ENCODE measurements around the gene LRRC56. TPM values are rescaled to one million over a fixed set of nuclear protein-coding genes. Genes with fewer than 3 reads are reported as not detected.

The LRRC56 gene
- total RNA-seq, 4 donors from 2014 or later: 0.13 to 0.69 (median 0.20) TPM; not detected in 1

GRCh38 chr11:557328-558132, 20.2 kb downstream of the LRRC56 start:
- H3K27me3 ChIP-seq: peaks cover 74% of the 10 kb centered on the region
- no peak for TF ChIP-seq EP300 (IDR thresholded peaks at IDR 0.05)
- TF ChIP-seq POLR2A (IDR thresholded peaks at IDR 0.05): no peak
- no peak for TF ChIP-seq CTCF (IDR thresholded peaks at IDR 0.05)
- TF ChIP-seq POLR2AphosphoS5 (IDR thresholded peaks at IDR 0.05): no peak

GRCh38 chr11:558503-558902, 21.2 kb downstream of the LRRC56 start:
- peaks cover 0 to 46% (median 17%) of the 10 kb centered on the region in 3 donors for H3K4me1 ChIP-seq
- peaks cover 64% of the 10 kb centered on the region for H3K27me3 ChIP-seq
- no peak for ATAC-seq
- H3K27ac ChIP-seq: no peak overlapping the region
- WGBS, 2 donors (ENCODE audit: low coverage in 1 of 2): 84% methylated on average over 9 of the region's 20 CpGs; no CpG with 5 or more reads in 1 of the 2 donors
- H3K36me3 ChIP-seq: no peaks in the 10 kb centered on the region
- TF ChIP-seq POLR2A (IDR thresholded peaks at IDR 0.05) (no peak), EP300 (IDR thresholded peaks at IDR 0.05) (no peak), CTCF (IDR thresholded peaks at IDR 0.05) (no peak), POLR2AphosphoS5 (IDR thresholded peaks at IDR 0.05) (no peak)
- H3K4me3 ChIP-seq: no peak overlapping the region
- H3K9me3 ChIP-seq: no peaks in the 10 kb centered on the region

More at GRCh38 chr11:557328-558132, 20.2 kb downstream of the LRRC56 start:
- Histone ChIP-seq H3K36me3 (no peaks in the 10 kb centered on the region), H3K27ac (no peak overlapping the region), H3K9me3 (no peaks in the 10 kb centered on the region), H3K4me3 (no peak overlapping the region), H3K4me1 (peaks cover 0 to 46% (median 17%) of the 10 kb centered on the region in 3 donors)
- WGBS, 2 donors (ENCODE audit: low coverage in 1 of 2): 50 to 96% methylated on average over 2 to 5 of the region's 24 CpGs
- no peak for ATAC-seq

- TF ChIP-seq POLR2A (IDR thresholded peaks at IDR 0.05) (no peak), CTCF (IDR thresholded peaks at IDR 0.05) (no peak), EP300 (IDR thresholded peaks at IDR 0.05) (no peak), POLR2AphosphoS5 (IDR thresholded peaks at IDR 0.05) (no peak)
Observed at GRCh38 chr11:559020-559620, 21.8 kb downstream of the LRRC56 start.

DNA sequence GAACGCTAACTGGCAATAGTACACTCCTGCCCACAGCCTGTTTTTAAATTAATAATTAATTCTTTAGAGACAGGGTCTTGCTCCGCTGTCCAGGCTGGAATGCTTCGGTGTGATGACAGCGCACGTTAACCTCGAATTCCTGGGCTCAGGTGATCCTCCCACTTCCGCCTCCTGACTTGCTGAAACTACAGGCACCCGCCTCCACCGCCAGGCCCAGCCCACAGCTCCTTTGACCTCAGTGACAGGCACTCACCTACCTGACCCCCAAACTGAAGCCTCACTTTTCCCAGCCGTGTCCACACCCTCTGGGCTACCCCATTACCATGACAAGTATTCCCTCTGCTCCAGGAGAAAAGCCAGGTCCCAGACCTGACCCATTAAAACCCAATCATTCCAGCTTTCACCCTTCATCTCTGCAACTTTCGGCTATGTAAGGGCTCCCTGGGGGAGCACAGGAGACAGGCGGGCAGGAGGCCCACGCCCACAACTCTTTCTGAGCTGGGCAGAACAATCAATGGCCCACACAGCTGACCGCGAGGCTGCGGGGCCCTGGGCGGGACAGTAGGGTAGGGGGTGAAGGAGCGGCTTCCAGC, 22.5 kb downstream of the LRRC56 start:
- H3K27me3 ChIP-seq: peaks cover 51% of the 10 kb centered on the region
- peaks cover 0 to 38% (median 14%) of the 10 kb centered on the region in 3 donors for H3K4me1 ChIP-seq
- peak overlapping the region; percentile 45 to 83 for H3K4me3 ChIP-seq
- H3K36me3 ChIP-seq: no peaks in the 10 kb centered on the region
- WGBS, 2 donors (ENCODE audit: low coverage in 1 of 2): 81 to 84% methylated on average over 4 to 8 of the region's 18 CpGs
- peak overlapping the region in 2 of 4 donors; percentile 15 to 68 for H3K27ac ChIP-seq
- TF ChIP-seq CTCF (IDR thresholded peaks at IDR 0.05) (no peak), POLR2AphosphoS5 (IDR thresholded peaks at IDR 0.05) (no peak), POLR2A (IDR thresholded peaks at IDR 0.05) (no peak)
- no peaks in the 10 kb centered on the region for H3K9me3 ChIP-seq
- no peak for ATAC-seq

More at GRCh38 chr11:559020-559620, 21.8 kb downstream of the LRRC56 start:
- H3K4me3 ChIP-seq: no peak overlapping the region
- H3K36me3 ChIP-seq: no peaks in the 10 kb centered on the region
- H3K9me3 ChIP-seq: no peaks in the 10 kb centered on the region
- no peak for ATAC-seq
- WGBS, 2 donors (ENCODE audit: low coverage in 1 of 2): 60 to 74% methylated on average over 1 to 8 of the region's 15 CpGs
- H3K4me1 ChIP-seq: peaks cover 0 to 45% (median 17%) of the 10 kb centered on the region in 3 donors
- H3K27me3 ChIP-seq: peaks cover 58% of the 10 kb centered on the region
- no peak overlapping the region for H3K27ac ChIP-seq

All from gastroesophageal sphincter (tissue), 4 donors.